AG10803 (cell line): ENCODE results near the gene ATCAY.

Source experiments
- DNase-seq: peaks from one replicate; pipeline ENCODE4 v3.0.0; 2010; ENCODE audit warnings: low read depth
- H3K4me3 ChIP-seq: 2 replicates; pipeline ENCODE4 v1.5.1; 2011; ENCODE audit warnings: mild to moderate bottlenecking, low read length, control low read depth
- CTCF ChIP-seq: conservative IDR thresholded peaks from 2 replicates; pipeline ENCODE4 v1.5.1; 2011; ENCODE audit warnings: mild to moderate bottlenecking, low read length, control low read depth, inconsistent platforms

The ATCAY gene

GRCh38 chr19:3914199-3914598 is 33.7 kb downstream of the ATCAY start:
- DNase-seq, result no peak
- no peak for TF ChIP-seq CTCF
- H3K4me3 ChIP-seq, result no peak overlapping the region

GRCh38 chr19:3916033-3916432 is 35.5 kb downstream of the ATCAY start:
- no peak for DNase-seq
- H3K4me3 ChIP-seq, result no peak overlapping the region
- no peak for TF ChIP-seq CTCF

GRCh38 chr19:3919793-3920192 is 39.3 kb downstream of the ATCAY start:
- TF ChIP-seq CTCF, result no peak
- no peak for DNase-seq
- H3K4me3 ChIP-seq, result no peak overlapping the region

GRCh38 chr19:3923096-3923758 is 42.7 kb downstream of the ATCAY start:
- DNase-seq, result no peak
- H3K4me3 ChIP-seq, result no peak overlapping the region
- no peak for TF ChIP-seq CTCF

- no peak for DNase-seq
- no peak for TF ChIP-seq CTCF
Observed at GRCh38 chr19:3923912-3924311, 43.4 kb downstream of the ATCAY start.

GRCh38 chr19:3931041-3931440 is 50.6 kb downstream of the ATCAY start:
- DNase-seq, result no peak
- H3K4me3 ChIP-seq, result no peak overlapping the region
- no peak for TF ChIP-seq CTCF

More at GRCh38 chr19:3923912-3924311, 43.4 kb downstream of the ATCAY start:
- no peak overlapping the region for H3K4me3 ChIP-seq

GRCh38 chr19:3932931-3933810 is 52.7 kb downstream of the ATCAY start, which contains the start of gene NMRK2:
NMRK2 (plus strand) TSS chr19:3933069; CDS start chr19:3933672, 603 bp downstream.
- TF ChIP-seq CTCF, result no peak
- no peak within 1 kb of the TSS for H3K4me3 ChIP-seq
- DNase-seq, result no peak
